Superior temporal gyrus (tissue), 1 donor: ENCODE data around the gene FCRLB.
A peak's percentile ranks its signal among the peaks of the same experiment; 100 is the strongest.
"Not testable (repeated sequence)": the region's sequence is repeated elsewhere in the genome, so short reads cannot be mapped to it uniquely, and the experiment has no call there.

Source experiments
- DNase-seq: peaks from one replicate; pipeline ENCODE4 v3.0.0-alpha.2; 2016; ENCODE audit errors: extremely low spot score

Gene FCRLB

GRCh38 chr1:161720422-161720821 is 922 bp upstream of the FCRLB start:
- no peak for DNase-seq

- DNase-seq: no peak
Measured at GRCh38 chr1:161721738-161722343, 497 bp downstream of the FCRLB start.

GRCh38 chr1:161722406-161722805 is 1.1 kb downstream of the FCRLB start:
- DNase-seq: no peak

- no peak for DNase-seq
Measured at GRCh38 chr1:161723459-161724141, 2.3 kb downstream of the FCRLB start.

GRCh38 chr1:161725258-161725907 is 4.0 kb downstream of the FCRLB start:
- not testable (repeated sequence) for DNase-seq

GRCh38 chr1:161725908-161726472 is 4.6 kb downstream of the FCRLB start:
- peak; percentile 50 for DNase-seq

- peak; percentile 33 for DNase-seq
Measured at GRCh38 chr1:161726473-161727255, 5.3 kb downstream of the FCRLB start.

GRCh38 chr1:161727256-161727924 is 6.0 kb downstream of the FCRLB start:
- peak; percentile 31 for DNase-seq

- no peak for DNase-seq
Measured at GRCh38 chr1:161728376-161729226, 7.3 kb downstream of the FCRLB start.

- DNase-seq: no peak
Measured at GRCh38 chr1:161730050-161730564, 8.8 kb downstream of the FCRLB start.

GRCh38 chr1:161731241-161731640 is 9.9 kb downstream of the FCRLB start:
- DNase-seq: no peak

- DNase-seq: no peak
Measured at GRCh38 chr1:161731981-161732718, 10.8 kb downstream of the FCRLB start.

GRCh38 chr1:161733526-161733925 is 12.2 kb downstream of the FCRLB start:
- no peak for DNase-seq

GRCh38 chr1:161735837-161736236 is 14.5 kb downstream of the FCRLB start:
- no peak for DNase-seq

- DNase-seq: no peak
Measured at GRCh38 chr1:161736335-161736969, 15.1 kb downstream of the FCRLB start.

- no peak for DNase-seq
Measured at GRCh38 chr1:161737625-161738024, 16.3 kb downstream of the FCRLB start.

GRCh38 chr1:161738627-161739287 is 17.4 kb downstream of the FCRLB start:
- DNase-seq: peak; percentile 40

GRCh38 chr1:161739865-161740566 is 18.7 kb downstream of the FCRLB start:
- no peak for DNase-seq
